H1 (cell line): ENCODE results near the gene CHST1. TPM values are rescaled to one million over a fixed set of nuclear protein-coding genes. Genes with fewer than 3 reads are reported as not detected.

Experiments used
- CTCF ChIA-PET: fragments of 300-600 bp; sonication (Branson Sonifier 250); formaldehyde crosslinking; loops from one replicate; lab custom pipeline; 2021; ENCODE audit not compliant: partially characterized antibody; lab: Charles Lee
- POLR2A ChIA-PET: fragments of 300-600 bp; sonication (Branson Sonifier 250); formaldehyde crosslinking; loops from one replicate; lab custom pipeline; 2021; ENCODE audit warnings: inconsistent platforms; ENCODE audit not compliant: partially characterized antibody; lab: Charles Lee
- DNase-seq, 2 experiments: peaks; one replicate each; pipeline versions ENCODE4 v3.0.0 to v3.0.0-alpha.2; 2010 to 2022; ENCODE audit warnings: low spot score in 2 of 2, low read depth in 1 of 2, mixed read lengths in 1 of 2
- FAIRE-seq: peaks from 2 replicates; lab custom pipeline; 2011; peaks lifted over from hg19 to GRCh38; lab: Jason Lieb, UNC
- H2AFZ ChIP-seq: 2 replicates; pipeline ENCODE4 v1.8.1; 2012; ENCODE audit warnings: low read length, inconsistent platforms
- H2AK5ac ChIP-seq: 2 replicates; pipeline ENCODE4 v1.6.1; 2013; ENCODE audit warnings: low read depth, low read length
- H2BK120ac ChIP-seq: replicated peaks from 2 replicates; pipeline ENCODE3; 2013; ENCODE audit warnings: low read depth, low read length, inconsistent platforms
- H2BK12ac ChIP-seq: 2 replicates; pipeline ENCODE4 v1.6.1; 2013; ENCODE audit warnings: low read depth, low read length
- H2BK15ac ChIP-seq: 2 replicates; pipeline ENCODE4 v1.6.1; 2013; ENCODE audit warnings: low read length
- H2BK20ac ChIP-seq: 2 replicates; pipeline ENCODE4 v1.6.1; 2013; ENCODE audit warnings: low read length
- H2BK5ac ChIP-seq: 2 replicates; pipeline ENCODE4 v1.6.1; 2013; ENCODE audit warnings: low read depth, low read length
- H3K14ac ChIP-seq: 2 replicates; pipeline ENCODE4 v1.6.1; 2013; ENCODE audit warnings: inconsistent platforms; ENCODE audit not compliant: insufficient read length
- H3K18ac ChIP-seq: 2 replicates; pipeline ENCODE4 v1.6.1; 2013; ENCODE audit warnings: low read length; ENCODE audit errors: extremely low read depth
- H3K23ac ChIP-seq: 2 replicates; pipeline ENCODE4 v1.6.1; 2013; ENCODE audit warnings: inconsistent platforms; ENCODE audit not compliant: insufficient read length
- H3K23me2 ChIP-seq: 2 replicates; pipeline ENCODE4 v1.6.1; 2013; ENCODE audit warnings: low read depth, low read length
- H3K27ac ChIP-seq: 2 replicates; pipeline ENCODE4 v1.6.1; 2011; ENCODE audit warnings: low read depth, low read length, inconsistent platforms
- H3K27me3 ChIP-seq, 4 experiments: replicated peaks in 1 of 4; 1 replicate in 1 of 4; 2 replicates in 3 of 4; pipeline versions ENCODE4 v1.6.1 to v1.8.1; 2011 to 2013; ENCODE audit warnings: low read length in 3 of 4, mild to moderate bottlenecking in 3 of 4, inconsistent platforms in 2 of 4, mixed read lengths in 2 of 4, moderate library complexity in 1 of 4; ENCODE audit not compliant: control insufficient read depth in 3 of 4, insufficient read depth in 3 of 4; ENCODE audit errors: extremely low read depth in 1 of 4
- H3K36me3 ChIP-seq, 4 experiments: 2 replicates each; pipeline versions ENCODE4 v1.6.1 to v1.8.1; 2011 to 2013; ENCODE audit warnings: mild to moderate bottlenecking in 4 of 4, low read length in 3 of 4, moderate library complexity in 2 of 4, control low read depth in 1 of 4, inconsistent platforms in 1 of 4; ENCODE audit not compliant: insufficient read depth in 4 of 4, control insufficient read depth in 2 of 4
- H3K4ac ChIP-seq: replicated peaks from 2 replicates; pipeline ENCODE3; 2013; ENCODE audit warnings: low read length, low read depth, mixed read lengths, inconsistent platforms; ENCODE audit not compliant: insufficient read length
- H3K4me1 ChIP-seq, 4 experiments: replicated peaks in 1 of 4; 1 replicate in 1 of 4; 2 replicates in 3 of 4; pipeline versions ENCODE4 v1.6.1 to v1.8.1; 2011 to 2013; ENCODE audit warnings: low read length in 3 of 4, inconsistent platforms in 2 of 4, mixed read lengths in 1 of 4; ENCODE audit not compliant: insufficient read depth in 4 of 4, control insufficient read depth in 3 of 4
- H3K4me2 ChIP-seq, 2 experiments: 2 replicates each; pipeline versions ENCODE4 v1.6.1 to v1.8.1; 2011 to 2013; ENCODE audit warnings: low read depth in 2 of 2, low read length in 2 of 2, control low read depth in 1 of 2, inconsistent platforms in 1 of 2, mild to moderate bottlenecking in 1 of 2; ENCODE audit not compliant: insufficient read depth in 1 of 2
- H3K4me3 ChIP-seq, 4 experiments: fragments of 200-600, 300-600 bp in 1 of 4; sonication (generic), shearing (Covaris generic), sonication (Bioruptor Twin) in 1 of 4; 2 replicates each; pipeline versions ENCODE4 v1.5.1 to v1.8.1; 2011 to 2016; ENCODE audit warnings: low read length in 4 of 4, low read depth in 3 of 4, control low read depth in 2 of 4, inconsistent platforms in 2 of 4, mild to moderate bottlenecking in 2 of 4, mixed read lengths in 1 of 4, moderate library complexity in 1 of 4; ENCODE audit not compliant: insufficient read depth in 2 of 4; ENCODE audit errors: extremely low read depth in 1 of 4
- H3K56ac ChIP-seq: replicated peaks from 2 replicates; pipeline ENCODE3; 2013; ENCODE audit warnings: low read depth, mild to moderate bottlenecking, mixed read lengths, low read length, inconsistent platforms; ENCODE audit not compliant: insufficient read length
- H3K79me1 ChIP-seq: 2 replicates; pipeline ENCODE4 v1.6.1; 2013; ENCODE audit warnings: low read depth, low read length, control low read depth
- H3K79me2 ChIP-seq, 2 experiments: 2 replicates each; pipeline versions ENCODE4 v1.6.1 to v1.8.1; 2012 to 2013; ENCODE audit warnings: low read length in 2 of 2, mild to moderate bottlenecking in 2 of 2, inconsistent platforms in 1 of 2; ENCODE audit not compliant: insufficient read depth in 2 of 2, control insufficient read depth in 1 of 2
- H3K9ac ChIP-seq, 4 experiments: replicated peaks in 1 of 4; 1 replicate in 1 of 4; 2 replicates in 3 of 4; pipeline versions ENCODE4 v1.6.1 to v1.8.1; 2011 to 2013; ENCODE audit warnings: low read depth in 3 of 4, low read length in 3 of 4, control low read depth in 2 of 4, mild to moderate bottlenecking in 2 of 4, moderate library complexity in 2 of 4, inconsistent platforms in 1 of 4; ENCODE audit errors: extremely low read depth in 1 of 4
- H3K9me3 ChIP-seq, 2 experiments: 2 replicates each; pipeline versions ENCODE4 v1.6.1 to v1.8.1; 2012 to 2013; ENCODE audit warnings: mild to moderate bottlenecking in 2 of 2, moderate library complexity in 2 of 2, control low read depth in 1 of 2, inconsistent platforms in 1 of 2, low read depth in 1 of 2, low read length in 1 of 2, mixed read lengths in 1 of 2; ENCODE audit not compliant: insufficient read depth in 2 of 2
- H4K20me1 ChIP-seq, 2 experiments: replicated peaks in 1 of 2; 2 replicates each; pipeline versions ENCODE3 to v1.8.1; 2011 to 2013; ENCODE audit warnings: inconsistent platforms in 2 of 2, low read length in 2 of 2, mild to moderate bottlenecking in 1 of 2; ENCODE audit not compliant: insufficient read depth in 2 of 2, control insufficient read depth in 1 of 2
- H4K5ac ChIP-seq: 2 replicates; pipeline ENCODE4 v1.6.1; 2013; ENCODE audit warnings: low read length, low read depth, mixed read lengths, inconsistent platforms; ENCODE audit not compliant: insufficient read length
- H4K8ac ChIP-seq: 2 replicates; pipeline ENCODE4 v1.8.0; 2013; ENCODE audit warnings: mild to moderate bottlenecking, moderate library complexity, low read length, inconsistent platforms; ENCODE audit not compliant: insufficient read depth; ENCODE audit errors: extremely low read depth
- H4K91ac ChIP-seq: replicated peaks from 2 replicates; pipeline ENCODE3; 2013; ENCODE audit warnings: low read length, mixed read lengths, inconsistent platforms; ENCODE audit not compliant: insufficient read length
- ATF3 ChIP-seq: IDR thresholded peaks from 2 replicates; pipeline ENCODE4 v1.6.1; 2011; ENCODE audit warnings: low read depth, mild to moderate bottlenecking, low read length; ENCODE audit not compliant: insufficient read depth
- CTCF ChIP-seq, 3 experiments: IDR thresholded peaks; 1 replicate in 2 of 3; 2 replicates in 1 of 3; pipeline versions ENCODE4 v1.5.1 to v1.6.1; 2011; ENCODE audit warnings: low read length in 3 of 3, mild to moderate bottlenecking in 3 of 3, inconsistent platforms in 2 of 3, low read depth in 1 of 3, moderate library complexity in 1 of 3; ENCODE audit not compliant: insufficient read depth in 1 of 3; ENCODE audit errors: control extremely low read depth in 1 of 3
- JUND ChIP-seq: IDR thresholded peaks from 2 replicates; pipeline ENCODE4 v1.6.1; 2011; ENCODE audit warnings: mild to moderate bottlenecking, improper control_type of control experiment, low read length
- POLR2AphosphoS5 ChIP-seq: IDR thresholded peaks from 2 replicates; pipeline ENCODE4 v1.6.1; 2011; ENCODE audit warnings: low read depth, low read length
- TEAD4 ChIP-seq: IDR thresholded peaks from 2 replicates; pipeline ENCODE4 v1.6.1; 2012; ENCODE audit warnings: low read depth, low read length, inconsistent platforms, mixed read lengths
- WGBS, 2 experiments: shearing (Covaris generic) in 1 of 2; methylation state at CpG; one replicate each; pipeline versions ENCODE4 v1.1.6 to v1.1.7; 2013 to 2015; ENCODE audit warnings: low lambda C conversion rate in 2 of 2, mixed read lengths in 2 of 2, inconsistent platforms in 1 of 2, low coverage in 1 of 2, missing lambda C conversion rate in 1 of 2; ENCODE audit not compliant: insufficient replicate concordance in 2 of 2, insufficient coverage in 1 of 2, insufficient read length in 1 of 2; ENCODE audit errors: extremely low coverage in 1 of 2, missing lambda C conversion rate in 1 of 2; 5-methylcytosine and 5-hydroxymethylcytosine counted together
- polyA plus RNA-seq, 7 experiments: library from polyadenylated mRNA; depleted of rRNA in 3 of 7; stranded (reverse) in 5 of 7; unstranded in 2 of 7; fragments of >200 nt in 5 of 7; fragments of 200-250 nt in 2 of 7; gene quantifications; 1 replicate in 5 of 7; 2 replicates in 1 of 7; 4 replicates in 1 of 7; pipeline versions ENCODE4 v1.2.1 to v1.2.3, GENCODE V29; 2011 to 2013; ENCODE audit warnings: missing spikeins in 2 of 7, mixed read lengths in 2 of 7
- total RNA-seq: library from RNA; stranded (reverse); fragmentation: NEBNext Ultra II Directional; extraction: Animal tissue kit (Norgen Biotek cat#: 25700); gene quantifications from 2 replicates; pipeline ENCODE4 v1.2.1, GENCODE V29; 2021

CHST1 gene
- total and polyA plus RNA-seq, 2 of the 8 experiments (the other 6 are each of a cell fraction or from before 2014, with no cell fraction given), result 1.6 to 3.8 TPM

- Histone ChIP-seq H3K9me3 (no peaks in the 10 kb centered on the region), H2BK12ac (no peak overlapping the region), H4K20me1 (no peaks in the 10 kb centered on the region), H3K4me1 (peaks cover 0 to 9% (median 7%) of the 10 kb centered on the region in 4 experiments; a peak in 4 of 7 replicates), H4K91ac (no peak overlapping the region), H2AK5ac (no peak overlapping the region), H2AFZ (no peak overlapping the region), H3K56ac (no peak overlapping the region), H3K4me3 (no peak overlapping the region), H3K36me3 (no peaks in the 10 kb centered on the region), H3K18ac (no peak overlapping the region), H3K79me2 (no peaks in the 10 kb centered on the region), H2BK20ac (no peak overlapping the region), H3K4me2 (no peak overlapping the region), H3K79me1 (no peaks in the 10 kb centered on the region), H2BK5ac (no peak overlapping the region), H3K9ac (no peak overlapping the region), H2BK120ac (no peak overlapping the region), H3K23me2 (no peaks in the 10 kb centered on the region), H4K8ac (no peak overlapping the region; the same call in 1 of the 2 replicates), H3K27ac (no peak overlapping the region), H3K14ac (no peak overlapping the region), H3K4ac (no peak overlapping the region), H3K23ac (no peak overlapping the region), H2BK15ac (no peak overlapping the region), H4K5ac (no peak overlapping the region), H3K27me3 (no peaks in the 10 kb centered on the region)
- ChIA-PET POLR2A (no interaction called here), CTCF (interaction anchor here (0.6 to 4.3 kb wide), 7 partner anchors 42 to 591 kb away, joined by 3 to 42 read pairs (median 3); no protein-coding TSS in a partner anchor)
- WGBS, 2 experiments, result 83% methylated on average over 19 of the region's 20 CpGs; no CpG with 5 or more reads in 1 of the 2 experiments
- TF ChIP-seq TEAD4, result no peak
- TF ChIP-seq POLR2AphosphoS5, result no peak
- TF ChIP-seq ATF3, result no peak
- no peak for TF ChIP-seq JUND
- no peak for TF ChIP-seq CTCF (IDR thresholded peaks at IDR 0.05; ENCODE audit: control extremely low read depth in 1 of 3, insufficient read depth in 1 of 3, low read depth in 1 of 3, low read length in 3 of 3)
- FAIRE-seq, result no peak
- peak in 1 of 2 experiments; percentile 40 for DNase-seq
These were observed 13.3 kb downstream of the CHST1 start for GRCh38 chr11:45651841-45652749.
